Gastroesophageal sphincter (tissue), 4 donors: ENCODE results near the gene MGRN1. TPM values are rescaled to one million over a fixed set of nuclear protein-coding genes. Genes with fewer than 3 reads are reported as not detected.

ENCODE experiments used
- ATAC-seq: fragments of 150-250 bp; one replicate; pipeline ENCODE4 v1.9.1; 2016; ENCODE audit warnings: mild to moderate bottlenecking, moderate library complexity
- H3K27ac ChIP-seq, 4 donors: fragments of 200-600 bp; sonication (generic) in 3 of 4; 1 replicate in 3 of 4; 2 replicates in 1 of 4; pipeline ENCODE4 v1.5.1; 2016 to 2019
- H3K27me3 ChIP-seq: fragments of 200-600 bp; sonication (generic); one replicate; pipeline ENCODE4 v1.5.1; 2019
- H3K36me3 ChIP-seq, 2 donors: fragments of 200-600 bp; sonication (generic); one replicate each; pipeline ENCODE4 v1.5.1; 2019; ENCODE audit warnings: control low read depth in 1 of 2
- H3K4me1 ChIP-seq, 3 donors: fragments of 200-600 bp; sonication (generic); 1 replicate in 2 of 3; 2 replicates in 1 of 3; pipeline ENCODE4 v1.5.1; 2016 to 2019; ENCODE audit warnings: control low read depth in 2 of 3
- H3K4me3 ChIP-seq, 2 donors: fragments of 200-600 bp; sonication (generic); one replicate each; pipeline ENCODE4 v1.5.1; 2019; ENCODE audit warnings: mild to moderate bottlenecking in 1 of 2, moderate library complexity in 1 of 2
- H3K9me3 ChIP-seq, 3 donors: fragments of 200-600 bp; sonication (generic); one replicate each; pipeline ENCODE4 v1.5.1; 2017 to 2019; ENCODE audit warnings: control low read depth in 2 of 3
- CTCF ChIP-seq, 4 experiments: fragments of 200-600 bp in 2 of 4; fragments of 450-650 bp in 2 of 4; sonication (generic) in 1 of 4; IDR thresholded peaks; one replicate each; pipeline ENCODE4 v1.5.1; 2017 to 2019; ENCODE audit warnings: antibody characterized with exemption in 4 of 4, mild to moderate bottlenecking in 2 of 4, moderate library complexity in 2 of 4
- EP300 ChIP-seq: sonication (generic); formaldehyde crosslinking; IDR thresholded peaks from one replicate; pipeline ENCODE4 v1.6.1; 2017; ENCODE audit warnings: antibody characterized with exemption, mild to moderate bottlenecking
- POLR2A ChIP-seq, 2 donors: fragments of 450-650 bp; IDR thresholded peaks; one replicate each; pipeline ENCODE4 v1.6.1; 2017; ENCODE audit warnings: antibody characterized with exemption in 2 of 2, mild to moderate bottlenecking in 2 of 2, moderate library complexity in 1 of 2
- POLR2AphosphoS5 ChIP-seq: sonication (generic); formaldehyde crosslinking; IDR thresholded peaks from one replicate; pipeline ENCODE4 v1.6.1; 2017; ENCODE audit warnings: antibody characterized with exemption
- WGBS, 2 donors: methylation state at CpG; one replicate each; pipeline ENCODE4 v1.1.5; 2018; ENCODE audit warnings: low coverage in 1 of 2; 5-methylcytosine and 5-hydroxymethylcytosine counted together
- total RNA-seq, 4 donors: library from RNA; depleted of rRNA; stranded (reverse); fragments of >200 nt; gene quantifications; one replicate each; pipeline ENCODE4 v1.1.0, GENCODE V29; 2016

The MGRN1 gene
- total RNA-seq, 4 donors from 2014 or later, result 29.2 to 67.0 (median 40.5) TPM

- Histone ChIP-seq H3K27ac (peak overlapping the region; percentile 5 to 82 (median 72)), H3K36me3 (peaks cover 0 to 100% of the 10 kb centered on the region in 2 donors), H3K4me3 (peak overlapping the region in 1 of 2 donors; percentile 42), H3K9me3 (no peaks in the 10 kb centered on the region), H3K4me1 (peaks cover 0 to 44% (median 5%) of the 10 kb centered on the region in 3 donors), H3K27me3 (no peaks in the 10 kb centered on the region)
- WGBS, 2 donors, result 68 to 72% methylated on average over 14 to 21 of the region's 47 CpGs
- peak; percentile 52 for ATAC-seq
- TF ChIP-seq EP300 (no peak), POLR2A (IDR thresholded peaks at IDR 0.05) (no peak), POLR2AphosphoS5 (peak; percentile 24), CTCF (IDR thresholded peaks at IDR 0.05) (no peak)
These were observed 55.4 kb downstream of the MGRN1 start for GRCh38 chr16:4679850-4680636.

DNA sequence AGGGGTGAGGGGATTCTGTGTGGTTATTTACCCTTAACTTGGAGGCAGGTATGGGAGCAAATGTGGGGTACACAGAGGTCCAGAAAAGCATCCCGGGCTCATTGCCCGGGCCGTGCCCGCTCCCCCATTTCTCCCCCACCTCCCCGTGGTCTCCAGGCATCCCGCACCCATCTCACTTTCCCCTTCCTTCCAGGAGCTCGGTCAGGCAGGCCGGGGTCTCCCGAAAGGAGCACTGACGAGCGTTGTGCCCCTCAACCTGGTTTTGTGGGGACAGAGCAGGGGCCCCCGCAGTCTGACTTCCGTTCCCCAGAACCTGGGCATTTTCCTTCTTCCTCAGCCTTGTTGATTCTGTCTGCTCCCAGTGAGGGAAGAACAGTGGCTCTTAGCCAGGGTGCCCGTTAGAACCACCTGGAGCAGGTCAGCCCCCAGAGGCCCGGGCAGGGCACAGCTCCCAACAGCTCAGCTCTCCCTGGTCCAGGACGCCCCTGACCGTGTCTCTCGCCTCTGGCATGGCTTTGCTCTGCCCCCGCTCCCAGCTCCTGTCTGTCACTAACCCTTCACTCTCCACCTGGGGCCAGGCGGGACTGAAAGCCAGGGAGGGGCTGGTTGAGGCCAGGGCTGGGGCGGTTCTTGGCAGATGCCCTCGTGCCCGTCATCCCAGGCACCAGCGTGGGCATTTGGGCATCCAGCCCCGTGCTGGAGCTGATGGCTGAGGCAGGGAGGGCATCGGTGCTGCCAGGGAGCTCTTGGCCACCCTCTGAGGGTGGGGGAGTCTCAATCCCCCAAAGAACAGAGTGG, 56.2 kb downstream of the MGRN1 start:
- 68 to 80% methylated on average over 2 to 5 of the region's 26 CpGs for WGBS, 2 donors
- no peak for ATAC-seq
- TF ChIP-seq POLR2AphosphoS5, result no peak
- TF ChIP-seq POLR2A (IDR thresholded peaks at IDR 0.05), result no peak
- no peak for TF ChIP-seq CTCF (IDR thresholded peaks at IDR 0.05)
- TF ChIP-seq EP300, result no peak
- peaks cover 0 to 44% (median 5%) of the 10 kb centered on the region in 3 donors for H3K4me1 ChIP-seq
- peak overlapping the region in 1 of 2 donors; percentile 42 for H3K4me3 ChIP-seq
- H3K27ac ChIP-seq, result peak overlapping the region; percentile 5 to 82 (median 72)
- H3K36me3 ChIP-seq, result peaks cover 0 to 100% of the 10 kb centered on the region in 2 donors
- no peaks in the 10 kb centered on the region for H3K9me3 ChIP-seq
- no peaks in the 10 kb centered on the region for H3K27me3 ChIP-seq

GRCh38 chr16:4681471-4682083, 57.0 kb downstream of the MGRN1 start:
- Histone ChIP-seq H3K27ac (peak overlapping the region in 2 of 4 donors; percentile 72 to 82), H3K4me1 (peaks cover 0 to 44% (median 5%) of the 10 kb centered on the region in 3 donors), H3K4me3 (no peak overlapping the region), H3K36me3 (peaks cover 0 to 100% of the 10 kb centered on the region in 2 donors), H3K27me3 (no peaks in the 10 kb centered on the region), H3K9me3 (no peaks in the 10 kb centered on the region)
- TF ChIP-seq POLR2A (IDR thresholded peaks at IDR 0.05) (no peak), EP300 (no peak), POLR2AphosphoS5 (no peak), CTCF (IDR thresholded peaks at IDR 0.05) (no peak)
- WGBS, 2 donors, result no CpG with 5 or more reads among the region's 39 CpGs
- ATAC-seq, result no peak

DNA sequence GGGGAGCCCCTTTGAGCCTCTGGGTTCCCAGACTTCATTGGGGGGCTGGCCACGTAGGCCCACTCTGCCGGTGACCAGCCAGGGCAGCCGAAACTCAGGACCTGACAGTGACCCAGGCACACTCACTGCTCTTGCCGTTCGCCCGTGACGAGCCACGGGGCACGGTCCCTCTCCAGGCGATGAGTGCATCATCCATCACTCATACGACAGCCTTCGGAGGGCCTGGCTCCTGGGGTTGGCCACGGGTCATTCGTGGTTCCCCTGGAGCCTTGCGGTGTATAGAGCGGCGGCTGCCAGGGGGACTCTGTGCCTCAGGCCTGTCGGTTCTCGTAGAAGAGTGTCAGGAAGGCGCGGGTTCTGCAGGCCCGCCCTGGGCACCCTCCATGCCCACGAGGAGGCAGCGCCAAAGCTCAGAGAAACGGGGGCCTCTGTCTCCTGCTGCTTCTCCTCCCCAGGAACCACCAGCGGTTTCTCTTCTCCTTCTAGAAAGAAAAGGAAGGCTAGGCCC, 57.5 kb downstream of the MGRN1 start:
- H3K4me3 ChIP-seq, result no peak overlapping the region
- no peaks in the 10 kb centered on the region for H3K9me3 ChIP-seq
- H3K36me3 ChIP-seq, result peaks cover 0 to 100% of the 10 kb centered on the region in 2 donors
- no peak for ATAC-seq
- peak overlapping the region in 2 of 4 donors; percentile 3 to 53 for H3K27ac ChIP-seq
- no peak for TF ChIP-seq POLR2A (IDR thresholded peaks at IDR 0.05)
- TF ChIP-seq POLR2AphosphoS5, result no peak
- TF ChIP-seq CTCF (IDR thresholded peaks at IDR 0.05), result no peak
- no CpG with 5 or more reads among the region's 26 CpGs for WGBS, 2 donors
- no peaks in the 10 kb centered on the region for H3K27me3 ChIP-seq
- peaks cover 0 to 44% (median 5%) of the 10 kb centered on the region in 3 donors for H3K4me1 ChIP-seq
